HG03066 (cell line): ENCODE data around the gene INTS6.

ENCODE experiments used
- ATAC-seq: cut with Tn5 transposase; IDR thresholded peaks from one replicate; pipeline ENCODE4 v1.9.1; 2021; ENCODE audit warnings: low read depth; ENCODE audit not compliant: unreplicated experiment

The INTS6 gene

GRCh38 chr13:51325837-51326236, 127.0 kb downstream of the INTS6 start:
- no peak for ATAC-seq

- ATAC-seq = no peak
Observed at GRCh38 chr13:51324714-51325420, 128.0 kb downstream of the INTS6 start.

- ATAC-seq = no peak
Observed at GRCh38 chr13:51323824-51324511, 128.9 kb downstream of the INTS6 start.

GRCh38 chr13:51322826-51323225, 130.0 kb downstream of the INTS6 start:
- ATAC-seq = no peak

- no peak for ATAC-seq
Observed at GRCh38 chr13:51321836-51322235, 131.0 kb downstream of the INTS6 start.

GRCh38 chr13:51318876-51319275, 134.0 kb downstream of the INTS6 start:
- no peak for ATAC-seq

GRCh38 chr13:51318015-51318414, 134.8 kb downstream of the INTS6 start:
- no peak for ATAC-seq

- ATAC-seq = no peak
Observed at GRCh38 chr13:51317262-51317661, 135.6 kb downstream of the INTS6 start.

- ATAC-seq = no peak
Observed at GRCh38 chr13:51313619-51314018, 139.2 kb downstream of the INTS6 start.

GRCh38 chr13:51311957-51312520, 140.8 kb downstream of the INTS6 start:
- ATAC-seq = no peak
